GM12878 (cell line): ENCODE data around the gene TICRR.

Experiments
- POLR2A ChIP-seq: IDR thresholded peaks from 2 replicates; pipeline ENCODE4 v1.6.1; 2011; ENCODE audit warnings: low read depth, mild to moderate bottlenecking, low read length
- SIN3A ChIP-seq: IDR thresholded peaks from 2 replicates; pipeline ENCODE4 v1.6.1; 2012; ENCODE audit warnings: low read depth, low read length, improper control_type of control experiment
- SRF ChIP-seq, 2 experiments: IDR thresholded peaks; 2 replicates each; pipeline ENCODE4 v1.6.1; 2011; ENCODE audit warnings: low read depth in 2 of 2, low read length in 2 of 2, mild to moderate bottlenecking in 1 of 2, moderate library complexity in 1 of 2
- TF ChIP-seq, protein P1 (sequence below): IDR thresholded peaks from 2 replicates; pipeline ENCODE4 v1.6.1; 2012; ENCODE audit warnings: low read depth, low read length, improper control_type of control experiment
- TF ChIP-seq, protein P2 (sequence below): IDR thresholded peaks from 2 replicates; pipeline ENCODE4 v1.6.1; 2012; ENCODE audit warnings: low read depth, low read length, improper control_type of control experiment
- TF ChIP-seq, protein P3 (sequence below), 3 experiments: IDR thresholded peaks in 2 of 3; conservative IDR thresholded peaks in 1 of 3; 2 replicates each; pipeline ENCODE4 v1.5.1; 2011; ENCODE audit warnings: low read depth in 3 of 3, low read length in 3 of 3, mild to moderate bottlenecking in 3 of 3, control low read depth in 2 of 3, moderate library complexity in 2 of 3, inconsistent platforms in 1 of 3, mixed read lengths in 1 of 3; ENCODE audit not compliant: control insufficient read depth in 2 of 3, insufficient read depth in 1 of 3; ENCODE audit errors: extremely low read depth in 1 of 3

GRCh38 chr15:89566181-89566580 is 9.1 kb upstream of the TICRR start:
- TF ChIP-seq SRF (IDR thresholded peaks at IDR 0.05; ENCODE audit: low read depth in 2 of 2, low read length in 2 of 2) (no peak), POLR2A (no peak), SIN3A (no peak)
- TF ChIP-seq, protein P1, sequence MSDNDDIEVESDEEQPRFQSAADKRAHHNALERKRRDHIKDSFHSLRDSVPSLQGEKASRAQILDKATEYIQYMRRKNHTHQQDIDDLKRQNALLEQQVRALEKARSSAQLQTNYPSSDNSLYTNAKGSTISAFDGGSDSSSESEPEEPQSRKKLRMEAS, result no peak
- TF ChIP-seq, protein P2, sequence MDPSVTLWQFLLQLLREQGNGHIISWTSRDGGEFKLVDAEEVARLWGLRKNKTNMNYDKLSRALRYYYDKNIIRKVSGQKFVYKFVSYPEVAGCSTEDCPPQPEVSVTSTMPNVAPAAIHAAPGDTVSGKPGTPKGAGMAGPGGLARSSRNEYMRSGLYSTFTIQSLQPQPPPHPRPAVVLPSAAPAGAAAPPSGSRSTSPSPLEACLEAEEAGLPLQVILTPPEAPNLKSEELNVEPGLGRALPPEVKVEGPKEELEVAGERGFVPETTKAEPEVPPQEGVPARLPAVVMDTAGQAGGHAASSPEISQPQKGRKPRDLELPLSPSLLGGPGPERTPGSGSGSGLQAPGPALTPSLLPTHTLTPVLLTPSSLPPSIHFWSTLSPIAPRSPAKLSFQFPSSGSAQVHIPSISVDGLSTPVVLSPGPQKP, result no peak
- TF ChIP-seq, protein P3, sequence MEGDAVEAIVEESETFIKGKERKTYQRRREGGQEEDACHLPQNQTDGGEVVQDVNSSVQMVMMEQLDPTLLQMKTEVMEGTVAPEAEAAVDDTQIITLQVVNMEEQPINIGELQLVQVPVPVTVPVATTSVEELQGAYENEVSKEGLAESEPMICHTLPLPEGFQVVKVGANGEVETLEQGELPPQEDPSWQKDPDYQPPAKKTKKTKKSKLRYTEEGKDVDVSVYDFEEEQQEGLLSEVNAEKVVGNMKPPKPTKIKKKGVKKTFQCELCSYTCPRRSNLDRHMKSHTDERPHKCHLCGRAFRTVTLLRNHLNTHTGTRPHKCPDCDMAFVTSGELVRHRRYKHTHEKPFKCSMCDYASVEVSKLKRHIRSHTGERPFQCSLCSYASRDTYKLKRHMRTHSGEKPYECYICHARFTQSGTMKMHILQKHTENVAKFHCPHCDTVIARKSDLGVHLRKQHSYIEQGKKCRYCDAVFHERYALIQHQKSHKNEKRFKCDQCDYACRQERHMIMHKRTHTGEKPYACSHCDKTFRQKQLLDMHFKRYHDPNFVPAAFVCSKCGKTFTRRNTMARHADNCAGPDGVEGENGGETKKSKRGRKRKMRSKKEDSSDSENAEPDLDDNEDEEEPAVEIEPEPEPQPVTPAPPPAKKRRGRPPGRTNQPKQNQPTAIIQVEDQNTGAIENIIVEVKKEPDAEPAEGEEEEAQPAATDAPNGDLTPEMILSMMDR (IDR thresholded peaks at IDR 0.05 in 2 of 3, conservative IDR thresholded peaks at IDR 0.05 in 1 of 3; ENCODE audit: control insufficient read depth in 2 of 3, extremely low read depth in 1 of 3, insufficient read depth in 1 of 3, low read depth in 3 of 3, low read length in 3 of 3), result no peak
